K562 (cell line): ENCODE results near the gene TTC38. TPM values are rescaled to one million over a fixed set of nuclear protein-coding genes. Genes with fewer than 3 reads are reported as not detected.
A peak's percentile ranks its signal among the peaks of the same experiment; 100 is the strongest.

Experiments
- ATF1 ChIP-seq, 2 experiments: fragments of 450-650 bp in 1 of 2; IDR thresholded peaks; 2 replicates each; pipeline ENCODE4 v1.6.1; 2016; ENCODE audit warnings: missing compliant biosample characterization in 1 of 2, missing genetic modification characterization in 1 of 2
- CREM ChIP-seq: IDR thresholded peaks from 2 replicates; pipeline ENCODE4 v1.6.1; 2014; ENCODE audit warnings: antibody characterized with exemption, low read depth
- ESRRA ChIP-seq: fragments of 450-650 bp; IDR thresholded peaks from 2 replicates; pipeline ENCODE4 v1.6.1; 2014; ENCODE audit warnings: low read depth, mild to moderate bottlenecking, moderate library complexity, borderline replicate concordance
- ETV5 ChIP-seq: sonication (generic); formaldehyde crosslinking; IDR thresholded peaks from 2 replicates; pipeline ENCODE4 v1.4.0; 2020; ENCODE audit warnings: low read depth, mild to moderate bottlenecking, missing genetic modification reagents
- GABPA ChIP-seq: fragments of 200-800 bp; sonication (Bioruptor generic); conservative IDR thresholded peaks from 2 replicates; pipeline ENCODE4 v1.6.1; 2016; ENCODE audit warnings: low read depth, missing genetic modification characterization, missing compliant biosample characterization
- HNRNPL ChIP-seq: fragments of 200-400 bp; formaldehyde crosslinking; IDR thresholded peaks from 2 replicates; pipeline ENCODE4 v1.6.1; 2017; ENCODE audit warnings: low read depth, mild to moderate bottlenecking, low read length
- PHF20 ChIP-seq: fragments of 450-650 bp; IDR thresholded peaks from 2 replicates; pipeline ENCODE4 v1.6.1; 2018; ENCODE audit not compliant: partially characterized antibody
- PHF8 ChIP-seq: fragments of 200-600 bp; sonication (generic); IDR thresholded peaks from 2 replicates; pipeline ENCODE4 v1.6.1; 2012; ENCODE audit warnings: mixed run types, mild to moderate bottlenecking, inconsistent platforms, low read length, moderate library complexity, borderline replicate concordance
- RAD21 ChIP-seq, 2 experiments: fragments of 250-450 bp in 1 of 2; fragments of 450-650 bp in 1 of 2; sonication (Bioruptor Pico) in 1 of 2; formaldehyde crosslinking in 1 of 2; IDR thresholded peaks in 1 of 2; conservative IDR thresholded peaks in 1 of 2; 2 replicates each; pipeline versions ENCODE4 v1.4.0 to v1.8.0; 2020 to 2022; ENCODE audit warnings: mild to moderate bottlenecking in 2 of 2, moderate library complexity in 1 of 2
- RNF2 ChIP-seq: sonication (generic); IDR thresholded peaks from 2 replicates; pipeline ENCODE4 v1.6.1; 2016
- TBP ChIP-seq: optimal IDR thresholded peaks from 2 replicates; pipeline ENCODE3; 2011; ENCODE audit warnings: low read depth, low read length, improper control_type of control experiment
- ZC3H4 ChIP-seq: sonication (generic); formaldehyde crosslinking; IDR thresholded peaks from 2 replicates; pipeline ENCODE4 v1.9.0; 2021; ENCODE audit warnings: missing genetic modification reagents, borderline replicate concordance
- polyA plus RNA-seq, 8 experiments: library from polyadenylated mRNA; depleted of rRNA in 4 of 8; stranded (reverse) in 5 of 8; unstranded in 3 of 8; fragments of >200 nt; fragmentation: Nextera tagmentation in 2 of 8; fragmentation: Illumina TruSeq in 1 of 8; extraction: Ambion mirVana in 2 of 8; extraction: Trizol in 1 of 8; gene quantifications; 2 replicates each; pipeline versions ENCODE4 v1.2.1 to v1.2.3, GENCODE V29; 2011 to 2014; ENCODE audit warnings: inconsistent platforms in 1 of 8, missing spikeins in 1 of 8
- total RNA-seq, 7 experiments: library from RNA; depleted of rRNA in 6 of 7; stranded (reverse); fragments of >200 nt in 6 of 7; fragmentation: Illumina TruSeq in 2 of 7; extraction: Trizol in 2 of 7; gene quantifications; 2 replicates each; pipeline versions ENCODE4 v1.2.1 to v1.2.3, GENCODE V29; 2011 to 2021; ENCODE audit warnings: low replicate concordance in 1 of 7
- TF ChIP-seq, protein P1 (sequence below), 2 experiments: fragments of 450-650 bp; formaldehyde crosslinking in 1 of 2; IDR thresholded peaks; 2 replicates each; pipeline versions ENCODE4 v1.4.0 to v1.6.1; 2014 to 2020; ENCODE audit warnings: mild to moderate bottlenecking in 2 of 2, borderline replicate concordance in 1 of 2, low read depth in 1 of 2
- TF ChIP-seq, protein P2 (sequence below): conservative IDR thresholded peaks from 2 replicates; pipeline ENCODE4 v1.6.1; 2011; ENCODE audit warnings: low read depth, mild to moderate bottlenecking, low read length; ENCODE audit not compliant: control insufficient read depth
- TF ChIP-seq, protein P3 (sequence below): sonication (generic); formaldehyde crosslinking; IDR thresholded peaks from 2 replicates; pipeline ENCODE4 v1.8.1; 2023; ENCODE audit warnings: mild to moderate bottlenecking, missing genetic modification reagents

TTC38 gene
- total and polyA plus RNA-seq, 9 of the 15 experiments (the other 6 are each of a cell fraction or from before 2014, with no cell fraction given), result 0.84 to 28.4 (median 18.1) TPM

DNA sequence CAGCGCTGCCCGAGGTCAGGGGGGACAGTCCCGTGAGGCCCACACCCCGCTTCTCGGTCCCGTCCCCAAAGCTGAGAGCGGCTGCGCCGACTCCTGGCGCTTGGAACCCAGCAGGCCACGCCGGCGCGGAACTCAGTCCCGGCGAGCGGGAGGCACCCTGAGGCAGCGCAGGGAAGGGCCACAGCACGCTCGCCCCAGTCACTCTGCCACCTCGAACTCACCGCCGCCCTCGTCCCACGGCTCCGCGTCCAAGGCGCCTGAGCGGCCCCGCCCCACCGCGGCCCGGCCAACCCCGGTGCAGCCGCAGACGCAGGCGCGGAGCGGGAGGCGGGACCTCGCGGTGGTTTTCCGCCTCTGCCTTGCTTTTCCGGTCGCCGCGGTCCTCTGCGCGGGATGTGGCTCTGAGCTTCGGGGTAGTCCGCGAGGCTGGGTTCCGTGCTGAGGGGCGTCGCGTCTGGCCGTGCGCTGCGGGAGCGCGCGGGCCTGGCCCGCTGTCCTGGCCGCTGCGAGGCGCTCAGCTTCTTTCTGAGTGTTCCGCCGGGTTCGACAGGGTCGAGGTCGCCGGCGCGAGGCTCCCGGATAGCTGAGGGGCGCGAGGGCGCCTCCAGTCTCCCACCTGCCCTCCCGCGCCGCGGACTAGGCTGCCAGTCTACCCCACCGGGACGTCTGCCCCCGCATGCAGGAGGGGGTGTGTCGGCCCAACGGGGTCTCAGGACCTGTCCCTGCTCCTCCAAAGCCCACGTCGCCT is 17.6 kb upstream of the TTC38 start, which contains the start of gene CDPF1 (continued):
- TF ChIP-seq RAD21 (CRISPR knock-in tag; conservative IDR thresholded peaks at IDR 0.05 in 1 of 2, IDR thresholded peaks at IDR 0.05 in 1 of 2) (peak in 1 of 2 experiments; percentile 30; a peak in 2 of 4 replicates), ESRRA (peak; percentile 59; the same call in 1 of the 2 replicates), ATF1 (CRISPR knock-in tag; IDR thresholded peaks at IDR 0.05) (no peak), ATF1 (tag; IDR thresholded peaks at IDR 0.05) (peak; percentile 47), HNRNPL (0 out of 2 replicates have a peak, but pooled peaks have one; percentile 44), ETV5 (CRISPR knock-in tag) (0 out of 2 replicates have a peak, but pooled peaks have one; percentile 55), RNF2 (peak; percentile 27; the same call in 1 of the 2 replicates), PHF8 (peak; percentile 75; the same call in 1 of the 2 replicates), ZC3H4 (CRISPR knock-in tag) (no peak), GABPA (peak; percentile 86), TBP (peak; percentile 53), CREM (peak; percentile 16; the same call in 1 of the 2 replicates), PHF20 (peak; percentile 18)
- TF ChIP-seq, protein P1, sequence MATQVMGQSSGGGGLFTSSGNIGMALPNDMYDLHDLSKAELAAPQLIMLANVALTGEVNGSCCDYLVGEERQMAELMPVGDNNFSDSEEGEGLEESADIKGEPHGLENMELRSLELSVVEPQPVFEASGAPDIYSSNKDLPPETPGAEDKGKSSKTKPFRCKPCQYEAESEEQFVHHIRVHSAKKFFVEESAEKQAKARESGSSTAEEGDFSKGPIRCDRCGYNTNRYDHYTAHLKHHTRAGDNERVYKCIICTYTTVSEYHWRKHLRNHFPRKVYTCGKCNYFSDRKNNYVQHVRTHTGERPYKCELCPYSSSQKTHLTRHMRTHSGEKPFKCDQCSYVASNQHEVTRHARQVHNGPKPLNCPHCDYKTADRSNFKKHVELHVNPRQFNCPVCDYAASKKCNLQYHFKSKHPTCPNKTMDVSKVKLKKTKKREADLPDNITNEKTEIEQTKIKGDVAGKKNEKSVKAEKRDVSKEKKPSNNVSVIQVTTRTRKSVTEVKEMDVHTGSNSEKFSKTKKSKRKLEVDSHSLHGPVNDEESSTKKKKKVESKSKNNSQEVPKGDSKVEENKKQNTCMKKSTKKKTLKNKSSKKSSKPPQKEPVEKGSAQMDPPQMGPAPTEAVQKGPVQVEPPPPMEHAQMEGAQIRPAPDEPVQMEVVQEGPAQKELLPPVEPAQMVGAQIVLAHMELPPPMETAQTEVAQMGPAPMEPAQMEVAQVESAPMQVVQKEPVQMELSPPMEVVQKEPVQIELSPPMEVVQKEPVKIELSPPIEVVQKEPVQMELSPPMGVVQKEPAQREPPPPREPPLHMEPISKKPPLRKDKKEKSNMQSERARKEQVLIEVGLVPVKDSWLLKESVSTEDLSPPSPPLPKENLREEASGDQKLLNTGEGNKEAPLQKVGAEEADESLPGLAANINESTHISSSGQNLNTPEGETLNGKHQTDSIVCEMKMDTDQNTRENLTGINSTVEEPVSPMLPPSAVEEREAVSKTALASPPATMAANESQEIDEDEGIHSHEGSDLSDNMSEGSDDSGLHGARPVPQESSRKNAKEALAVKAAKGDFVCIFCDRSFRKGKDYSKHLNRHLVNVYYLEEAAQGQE (IDR thresholded peaks at IDR 0.05; ENCODE audit: borderline replicate concordance), result peak; percentile 8; the same call in 1 of the 2 replicates
- TF ChIP-seq, protein P1 (CRISPR knock-in tag; IDR thresholded peaks at IDR 0.05; ENCODE audit: low read depth), result 0 out of 2 replicates have a peak, but pooled peaks have one; percentile 21
- TF ChIP-seq, protein P2, sequence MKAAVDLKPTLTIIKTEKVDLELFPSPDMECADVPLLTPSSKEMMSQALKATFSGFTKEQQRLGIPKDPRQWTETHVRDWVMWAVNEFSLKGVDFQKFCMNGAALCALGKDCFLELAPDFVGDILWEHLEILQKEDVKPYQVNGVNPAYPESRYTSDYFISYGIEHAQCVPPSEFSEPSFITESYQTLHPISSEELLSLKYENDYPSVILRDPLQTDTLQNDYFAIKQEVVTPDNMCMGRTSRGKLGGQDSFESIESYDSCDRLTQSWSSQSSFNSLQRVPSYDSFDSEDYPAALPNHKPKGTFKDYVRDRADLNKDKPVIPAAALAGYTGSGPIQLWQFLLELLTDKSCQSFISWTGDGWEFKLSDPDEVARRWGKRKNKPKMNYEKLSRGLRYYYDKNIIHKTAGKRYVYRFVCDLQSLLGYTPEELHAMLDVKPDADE, result no peak
- TF ChIP-seq, protein P3, sequence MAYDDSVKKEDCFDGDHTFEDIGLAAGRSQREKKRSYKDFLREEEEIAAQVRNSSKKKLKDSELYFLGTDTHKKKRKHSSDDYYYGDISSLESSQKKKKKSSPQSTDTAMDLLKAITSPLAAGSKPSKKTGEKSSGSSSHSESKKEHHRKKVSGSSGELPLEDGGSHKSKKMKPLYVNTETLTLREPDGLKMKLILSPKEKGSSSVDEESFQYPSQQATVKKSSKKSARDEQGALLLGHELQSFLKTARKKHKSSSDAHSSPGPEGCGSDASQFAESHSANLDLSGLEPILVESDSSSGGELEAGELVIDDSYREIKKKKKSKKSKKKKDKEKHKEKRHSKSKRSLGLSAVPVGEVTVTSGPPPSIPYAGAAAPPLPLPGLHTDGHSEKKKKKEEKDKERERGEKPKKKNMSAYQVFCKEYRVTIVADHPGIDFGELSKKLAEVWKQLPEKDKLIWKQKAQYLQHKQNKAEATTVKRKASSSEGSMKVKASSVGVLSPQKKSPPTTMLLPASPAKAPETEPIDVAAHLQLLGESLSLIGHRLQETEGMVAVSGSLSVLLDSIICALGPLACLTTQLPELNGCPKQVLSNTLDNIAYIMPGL, result no peak
